GM12878 (cell line): ENCODE measurements around the gene IFT88. TPM values are rescaled to one million over a fixed set of nuclear protein-coding genes. Genes with fewer than 3 reads are reported as not detected.
A peak's percentile ranks its signal among the peaks of the same experiment; 100 is the strongest.

ENCODE experiments used
- E4F1 ChIP-seq: fragments of 450-650 bp; IDR thresholded peaks from 2 replicates; pipeline ENCODE4 v1.6.1; 2018; ENCODE audit warnings: borderline replicate concordance, mild to moderate bottlenecking; ENCODE audit not compliant: partially characterized antibody
- EGR1 ChIP-seq, 2 experiments: IDR thresholded peaks; 1 replicate in 1 of 2; 2 replicates in 1 of 2; pipeline ENCODE4 v1.6.1; 2011 to 2012; ENCODE audit warnings: low read depth in 2 of 2, low read length in 2 of 2, borderline replicate concordance in 1 of 2, mild to moderate bottlenecking in 1 of 2, moderate library complexity in 1 of 2
- ELK1 ChIP-seq: IDR thresholded peaks from 2 replicates; pipeline ENCODE4 v1.6.1; 2012; ENCODE audit warnings: low read depth, low read length, improper control_type of control experiment
- IKZF2 ChIP-seq, 2 experiments: fragments of 450-650 bp; IDR thresholded peaks; 2 replicates each; pipeline ENCODE4 v1.6.1; 2017; ENCODE audit warnings: mild to moderate bottlenecking in 2 of 2, moderate library complexity in 2 of 2
- KAT2A ChIP-seq: conservative IDR thresholded peaks from 2 replicates; pipeline ENCODE4 v1.6.1; 2011; ENCODE audit warnings: low read depth, low read length; ENCODE audit not compliant: control insufficient read depth
- MEF2B ChIP-seq: fragments of 450-650 bp; IDR thresholded peaks from 2 replicates; pipeline ENCODE4 v1.6.1; 2018; ENCODE audit warnings: mild to moderate bottlenecking, moderate library complexity; ENCODE audit not compliant: partially characterized antibody, poor library complexity, severe bottlenecking
- MXI1 ChIP-seq: fragments of 150-350 bp; IDR thresholded peaks from 2 replicates; pipeline ENCODE4 v1.6.1; 2011; ENCODE audit warnings: low read depth, mild to moderate bottlenecking, inconsistent platforms, low read length, improper control_type of control experiment
- NFIC ChIP-seq: IDR thresholded peaks from 2 replicates; pipeline ENCODE4 v1.6.1; 2012; ENCODE audit warnings: low read depth, mild to moderate bottlenecking, inconsistent platforms, low read length, moderate library complexity
- NR2C1 ChIP-seq: fragments of 450-650 bp; IDR thresholded peaks from 2 replicates; pipeline ENCODE4 v1.6.1; 2017; ENCODE audit warnings: antibody characterized with exemption, mild to moderate bottlenecking, moderate library complexity
- RFX5 ChIP-seq: IDR thresholded peaks from 2 replicates; pipeline ENCODE4 v1.6.1; 2011; ENCODE audit warnings: low read depth, low read length, improper control_type of control experiment
- SMAD5 ChIP-seq: IDR thresholded peaks from 2 replicates; pipeline ENCODE4 v1.6.1; 2016; ENCODE audit warnings: antibody characterized with exemption, low read depth
- USF1 ChIP-seq: IDR thresholded peaks from 2 replicates; pipeline ENCODE4 v1.6.1; 2011; ENCODE audit warnings: borderline replicate concordance, low read depth, mild to moderate bottlenecking, moderate library complexity, mixed read lengths, low read length; ENCODE audit not compliant: insufficient read depth; ENCODE audit errors: extremely low read length
- polyA plus RNA-seq, 11 experiments: library from polyadenylated mRNA; depleted of rRNA in 4 of 11; unstranded in 6 of 11; stranded (reverse) in 5 of 11; fragments of >200 nt; fragmentation: Nextera tagmentation in 4 of 11; fragmentation: Illumina TruSeq in 1 of 11; extraction: Ambion mirVana in 4 of 11; extraction: Trizol in 1 of 11; gene quantifications; 1 replicate in 1 of 11; 2 replicates in 10 of 11; pipeline versions ENCODE4 v1.2.1 to v1.2.3, GENCODE V29; 2011 to 2016; ENCODE audit warnings: inconsistent platforms in 2 of 11, missing spikeins in 2 of 11, low read depth in 1 of 11
- total RNA-seq, 4 experiments: library from RNA; depleted of rRNA in 3 of 4; stranded (reverse); fragments of >200 nt in 3 of 4; fragmentation: Illumina TruSeq in 1 of 4; extraction: Trizol in 1 of 4; gene quantifications; 2 replicates each; pipeline versions ENCODE4 v1.2.1 to v1.2.3, GENCODE V29; 2013 to 2021
- TF ChIP-seq, protein P1 (sequence below): fragments of 450-650 bp; IDR thresholded peaks from 2 replicates; pipeline ENCODE4 v1.6.1; 2016; ENCODE audit warnings: mild to moderate bottlenecking, moderate library complexity, borderline replicate concordance

The IFT88 gene
- total and polyA plus RNA-seq, 10 of the 15 experiments (the other 5 are each of a cell fraction or from before 2014, with no cell fraction given): 2.9 to 5.6 (median 4.1) TPM

GRCh38 chr13:20566898-20567874, at the start of gene IFT88 (continued):
- TF ChIP-seq ELK1: no peak
- TF ChIP-seq KAT2A: no peak
- TF ChIP-seq RFX5: no peak
- TF ChIP-seq USF1: no peak
- no peak for TF ChIP-seq MEF2B
- TF ChIP-seq E4F1: no peak
- peak; percentile 73 for TF ChIP-seq MXI1
- TF ChIP-seq, protein P1, sequence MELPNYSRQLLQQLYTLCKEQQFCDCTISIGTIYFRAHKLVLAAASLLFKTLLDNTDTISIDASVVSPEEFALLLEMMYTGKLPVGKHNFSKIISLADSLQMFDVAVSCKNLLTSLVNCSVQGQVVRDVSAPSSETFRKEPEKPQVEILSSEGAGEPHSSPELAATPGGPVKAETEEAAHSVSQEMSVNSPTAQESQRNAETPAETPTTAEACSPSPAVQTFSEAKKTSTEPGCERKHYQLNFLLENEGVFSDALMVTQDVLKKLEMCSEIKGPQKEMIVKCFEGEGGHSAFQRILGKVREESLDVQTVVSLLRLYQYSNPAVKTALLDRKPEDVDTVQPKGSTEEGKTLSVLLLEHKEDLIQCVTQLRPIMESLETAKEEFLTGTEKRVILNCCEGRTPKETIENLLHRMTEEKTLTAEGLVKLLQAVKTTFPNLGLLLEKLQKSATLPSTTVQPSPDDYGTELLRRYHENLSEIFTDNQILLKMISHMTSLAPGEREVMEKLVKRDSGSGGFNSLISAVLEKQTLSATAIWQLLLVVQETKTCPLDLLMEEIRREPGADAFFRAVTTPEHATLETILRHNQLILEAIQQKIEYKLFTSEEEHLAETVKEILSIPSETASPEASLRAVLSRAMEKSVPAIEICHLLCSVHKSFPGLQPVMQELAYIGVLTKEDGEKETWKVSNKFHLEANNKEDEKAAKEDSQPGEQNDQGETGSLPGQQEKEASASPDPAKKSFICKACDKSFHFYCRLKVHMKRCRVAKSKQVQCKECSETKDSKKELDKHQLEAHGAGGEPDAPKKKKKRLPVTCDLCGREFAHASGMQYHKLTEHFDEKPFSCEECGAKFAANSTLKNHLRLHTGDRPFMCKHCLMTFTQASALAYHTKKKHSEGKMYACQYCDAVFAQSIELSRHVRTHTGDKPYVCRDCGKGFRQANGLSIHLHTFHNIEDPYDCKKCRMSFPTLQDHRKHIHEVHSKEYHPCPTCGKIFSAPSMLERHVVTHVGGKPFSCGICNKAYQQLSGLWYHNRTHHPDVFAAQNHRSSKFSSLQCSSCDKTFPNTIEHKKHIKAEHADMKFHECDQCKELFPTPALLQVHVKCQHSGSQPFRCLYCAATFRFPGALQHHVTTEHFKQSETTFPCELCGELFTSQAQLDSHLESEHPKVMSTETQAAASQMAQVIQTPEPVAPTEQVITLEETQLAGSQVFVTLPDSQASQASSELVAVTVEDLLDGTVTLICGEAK: no peak
- TF ChIP-seq EGR1 (IDR thresholded peaks at IDR 0.05; ENCODE audit: borderline replicate concordance in 1 of 2, low read depth in 2 of 2, low read length in 2 of 2): peak; percentile 16 to 96
- TF ChIP-seq IKZF2 (IDR thresholded peaks at IDR 0.05): peak in 1 of 2 experiments; percentile 12; a peak in 2 of 4 replicates
- peak; percentile 18; the same call in 1 of the 2 replicates for TF ChIP-seq SMAD5
- no peak for TF ChIP-seq NFIC
- no peak for TF ChIP-seq NR2C1
